OCI-LY1 (cell line): Measurements from ENCODE around the gene NXNL1.

Experiments used
- CTCF ChIP-seq: fragments of 200-600 bp; sonication (generic), shearing (Covaris generic); IDR thresholded peaks from 2 replicates; pipeline ENCODE4 v1.5.1; 2017; ENCODE audit warnings: mild to moderate bottlenecking, antibody characterized with exemption, low read length, moderate library complexity, mixed read lengths
- EZH2 ChIP-seq: fragments of 200-600 bp; sonication (generic), shearing (Covaris generic); IDR thresholded peaks from 2 replicates; pipeline ENCODE4 v1.8.0; 2017; ENCODE audit warnings: borderline replicate concordance, mixed run types, mild to moderate bottlenecking, antibody characterized with exemption, low read length, moderate library complexity, mixed read lengths

GRCh38 chr19:17423429-17424208 lies 37.1 kb downstream of the NXNL1 start:
- TF ChIP-seq CTCF (no peak), EZH2 (no peak)
